K562 (cell line): Measurements from ENCODE around the gene MLH1. TPM values are rescaled to one million over a fixed set of nuclear protein-coding genes. Genes with fewer than 3 reads are reported as not detected.

ENCODE experiments used
- CBX1 ChIP-seq: sonication (generic); IDR thresholded peaks from 2 replicates; pipeline ENCODE4 v1.6.1; 2016; ENCODE audit warnings: antibody characterized with exemption, low read depth, mild to moderate bottlenecking
- CHD4 ChIP-seq: fragments of 200-600 bp; sonication (generic); IDR thresholded peaks from 3 replicates; pipeline ENCODE4 v1.6.1; 2012; ENCODE audit warnings: low read depth, mild to moderate bottlenecking, mixed read lengths, low read length, inconsistent platforms; ENCODE audit not compliant: insufficient read depth, insufficient replicate concordance, poor library complexity, severe bottlenecking
- EWSR1 ChIP-seq: fragments of 450-650 bp; IDR thresholded peaks from 2 replicates; pipeline ENCODE4 v1.6.1; 2018; ENCODE audit warnings: borderline replicate concordance, mild to moderate bottlenecking, low read depth, moderate library complexity; ENCODE audit not compliant: partially characterized antibody
- HSF4 ChIP-seq: fragments of 250-450 bp; sonication (Bioruptor Pico); IDR thresholded peaks from 2 replicates; pipeline ENCODE4 v2.1.2; 2022; ENCODE audit warnings: mild to moderate bottlenecking, moderate library complexity, borderline replicate concordance
- NFYB ChIP-seq: IDR thresholded peaks from 2 replicates; pipeline ENCODE4 v1.6.1; 2011; ENCODE audit warnings: mild to moderate bottlenecking, moderate library complexity; ENCODE audit not compliant: insufficient read length; ENCODE audit errors: extremely low read depth
- SAFB ChIP-seq: fragments of 200-400 bp; formaldehyde crosslinking; IDR thresholded peaks from 2 replicates; pipeline ENCODE4 v1.6.1; 2017; ENCODE audit warnings: low read depth, low read length, borderline replicate concordance
- SIN3A ChIP-seq, 2 experiments: fragments of 150-350 bp in 1 of 2; IDR thresholded peaks; 2 replicates each; pipeline ENCODE4 v1.6.1; 2011 to 2016; ENCODE audit warnings: borderline replicate concordance in 2 of 2, low read depth in 2 of 2, low read length in 2 of 2, mild to moderate bottlenecking in 2 of 2, moderate library complexity in 2 of 2; ENCODE audit not compliant: control insufficient read depth in 1 of 2
- TAF1 ChIP-seq: IDR thresholded peaks from 2 replicates; pipeline ENCODE4 v1.6.1; 2011; ENCODE audit warnings: mild to moderate bottlenecking, low read length, moderate library complexity; ENCODE audit not compliant: insufficient read depth, control insufficient read depth, severe bottlenecking; ENCODE audit errors: extremely low read depth
- YBX1 ChIP-seq: fragments of 450-650 bp; IDR thresholded peaks from 2 replicates; pipeline ENCODE4 v1.7.1; 2016; ENCODE audit warnings: mild to moderate bottlenecking
- ZNF584 ChIP-seq: fragments of 200-800 bp; sonication (Bioruptor generic); IDR thresholded peaks from 2 replicates; pipeline ENCODE4 v1.6.1; 2016; ENCODE audit warnings: low read depth, mild to moderate bottlenecking, missing genetic modification characterization, missing compliant biosample characterization
- polyA plus RNA-seq, 8 experiments: library from polyadenylated mRNA; depleted of rRNA in 4 of 8; stranded (reverse) in 5 of 8; unstranded in 3 of 8; fragments of >200 nt; fragmentation: Nextera tagmentation in 2 of 8; fragmentation: Illumina TruSeq in 1 of 8; extraction: Ambion mirVana in 2 of 8; extraction: Trizol in 1 of 8; gene quantifications; 2 replicates each; pipeline versions ENCODE4 v1.2.1 to v1.2.3, GENCODE V29; 2011 to 2014; ENCODE audit warnings: inconsistent platforms in 1 of 8, missing spikeins in 1 of 8
- total RNA-seq, 7 experiments: library from RNA; depleted of rRNA in 6 of 7; stranded (reverse); fragments of >200 nt in 6 of 7; fragmentation: Illumina TruSeq in 2 of 7; extraction: Trizol in 2 of 7; gene quantifications; 2 replicates each; pipeline versions ENCODE4 v1.2.1 to v1.2.3, GENCODE V29; 2011 to 2021; ENCODE audit warnings: low replicate concordance in 1 of 7
- TF ChIP-seq, protein P1 (sequence below), 2 experiments: fragments of 450-650 bp in 1 of 2; IDR thresholded peaks; 2 replicates each; pipeline ENCODE4 v1.6.1; 2011 to 2017; ENCODE audit warnings: low read depth in 2 of 2, antibody characterized with exemption in 1 of 2, borderline replicate concordance in 1 of 2, low read length in 1 of 2, mild to moderate bottlenecking in 1 of 2, mixed read lengths in 1 of 2; ENCODE audit not compliant: control insufficient read depth in 1 of 2
- TF ChIP-seq, protein P2 (sequence below): sonication (generic); formaldehyde crosslinking; IDR thresholded peaks from 2 replicates; pipeline ENCODE4 v1.8.0; 2022; ENCODE audit warnings: mild to moderate bottlenecking, missing genetic modification reagents
- TF ChIP-seq, protein P3 (sequence below): sonication (generic); formaldehyde crosslinking; IDR thresholded peaks from 2 replicates; pipeline ENCODE4 v1.8.1; 2023; ENCODE audit warnings: missing genetic modification reagents, mild to moderate bottlenecking, borderline replicate concordance
- TF ChIP-seq, protein P4 (sequence below): fragments of 250-450 bp; sonication (Bioruptor Pico); IDR thresholded peaks from 2 replicates; pipeline ENCODE4 v1.5.0; 2020; ENCODE audit warnings: mild to moderate bottlenecking

MLH1 gene
- total and polyA plus RNA-seq, 9 of the 15 experiments (the other 6 are each of a cell fraction or from before 2014, with no cell fraction given): 76.4 to 155 (median 117) TPM

DNA sequence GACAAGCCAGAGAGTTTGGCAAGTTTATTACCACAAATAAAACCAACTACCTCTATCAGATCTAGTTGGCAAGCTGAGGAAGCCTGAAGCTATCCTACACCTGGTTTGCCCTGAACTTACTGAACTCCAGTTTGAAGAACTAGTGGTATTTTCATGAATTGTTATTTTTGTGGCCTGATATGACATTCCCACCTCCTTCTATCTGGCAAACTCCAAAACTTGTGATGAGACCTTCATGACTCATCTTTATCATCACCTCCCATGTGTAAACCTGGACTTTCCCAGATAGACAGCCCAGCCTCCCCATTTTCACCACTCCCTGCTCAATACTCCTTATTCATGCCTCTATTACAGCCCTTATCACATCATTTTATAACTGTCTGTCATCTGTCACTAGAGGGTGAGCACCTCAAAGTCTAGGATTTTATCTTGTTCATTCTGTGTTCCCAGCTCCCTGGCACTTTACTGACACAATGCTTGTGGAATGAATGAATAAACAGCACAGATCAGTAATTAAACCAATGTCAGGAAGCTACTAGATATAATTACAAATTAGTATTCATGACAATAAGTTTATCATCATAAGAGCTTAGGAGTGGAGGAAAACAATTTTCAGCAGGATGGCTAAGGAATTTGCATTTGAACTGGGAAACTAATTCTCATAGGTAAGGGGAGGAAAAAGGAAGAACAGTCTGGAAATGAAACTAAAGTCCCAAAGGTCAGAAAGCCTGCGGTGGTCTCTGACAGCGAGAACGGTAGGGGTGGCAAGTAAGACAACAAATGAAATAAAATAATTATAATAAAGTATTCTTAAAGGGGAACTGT is 35.2 kb upstream of the MLH1 start (continued):
- TF ChIP-seq NFYB (no peak), CHD4 (no peak), EWSR1 (no peak), HSF4 (CRISPR knock-in tag) (no peak), CBX1 (no peak), ZNF584 (CRISPR knock-in tag) (no peak), TAF1 (peak; percentile 52), SAFB (no peak), YBX1 (no peak), SIN3A (IDR thresholded peaks at IDR 0.05; ENCODE audit: borderline replicate concordance in 2 of 2, control insufficient read depth in 1 of 2, low read depth in 2 of 2, low read length in 2 of 2) (no peak)
- TF ChIP-seq, protein P1, sequence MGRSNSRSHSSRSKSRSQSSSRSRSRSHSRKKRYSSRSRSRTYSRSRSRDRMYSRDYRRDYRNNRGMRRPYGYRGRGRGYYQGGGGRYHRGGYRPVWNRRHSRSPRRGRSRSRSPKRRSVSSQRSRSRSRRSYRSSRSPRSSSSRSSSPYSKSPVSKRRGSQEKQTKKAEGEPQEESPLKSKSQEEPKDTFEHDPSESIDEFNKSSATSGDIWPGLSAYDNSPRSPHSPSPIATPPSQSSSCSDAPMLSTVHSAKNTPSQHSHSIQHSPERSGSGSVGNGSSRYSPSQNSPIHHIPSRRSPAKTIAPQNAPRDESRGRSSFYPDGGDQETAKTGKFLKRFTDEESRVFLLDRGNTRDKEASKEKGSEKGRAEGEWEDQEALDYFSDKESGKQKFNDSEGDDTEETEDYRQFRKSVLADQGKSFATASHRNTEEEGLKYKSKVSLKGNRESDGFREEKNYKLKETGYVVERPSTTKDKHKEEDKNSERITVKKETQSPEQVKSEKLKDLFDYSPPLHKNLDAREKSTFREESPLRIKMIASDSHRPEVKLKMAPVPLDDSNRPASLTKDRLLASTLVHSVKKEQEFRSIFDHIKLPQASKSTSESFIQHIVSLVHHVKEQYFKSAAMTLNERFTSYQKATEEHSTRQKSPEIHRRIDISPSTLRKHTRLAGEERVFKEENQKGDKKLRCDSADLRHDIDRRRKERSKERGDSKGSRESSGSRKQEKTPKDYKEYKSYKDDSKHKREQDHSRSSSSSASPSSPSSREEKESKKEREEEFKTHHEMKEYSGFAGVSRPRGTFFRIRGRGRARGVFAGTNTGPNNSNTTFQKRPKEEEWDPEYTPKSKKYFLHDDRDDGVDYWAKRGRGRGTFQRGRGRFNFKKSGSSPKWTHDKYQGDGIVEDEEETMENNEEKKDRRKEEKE (IDR thresholded peaks at IDR 0.05; ENCODE audit: borderline replicate concordance in 1 of 2, control insufficient read depth in 1 of 2, low read depth in 2 of 2, low read length in 1 of 2): peak in 1 of 2 experiments; percentile 55; a peak in 1 of 4 replicates
- TF ChIP-seq, protein P2, sequence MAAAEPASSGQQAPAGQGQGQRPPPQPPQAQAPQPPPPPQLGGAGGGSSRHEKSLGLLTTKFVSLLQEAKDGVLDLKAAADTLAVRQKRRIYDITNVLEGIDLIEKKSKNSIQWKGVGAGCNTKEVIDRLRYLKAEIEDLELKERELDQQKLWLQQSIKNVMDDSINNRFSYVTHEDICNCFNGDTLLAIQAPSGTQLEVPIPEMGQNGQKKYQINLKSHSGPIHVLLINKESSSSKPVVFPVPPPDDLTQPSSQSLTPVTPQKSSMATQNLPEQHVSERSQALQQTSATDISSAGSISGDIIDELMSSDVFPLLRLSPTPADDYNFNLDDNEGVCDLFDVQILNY (CRISPR knock-in tag): no peak; the same call in 1 of the 2 replicates
- TF ChIP-seq, protein P3, sequence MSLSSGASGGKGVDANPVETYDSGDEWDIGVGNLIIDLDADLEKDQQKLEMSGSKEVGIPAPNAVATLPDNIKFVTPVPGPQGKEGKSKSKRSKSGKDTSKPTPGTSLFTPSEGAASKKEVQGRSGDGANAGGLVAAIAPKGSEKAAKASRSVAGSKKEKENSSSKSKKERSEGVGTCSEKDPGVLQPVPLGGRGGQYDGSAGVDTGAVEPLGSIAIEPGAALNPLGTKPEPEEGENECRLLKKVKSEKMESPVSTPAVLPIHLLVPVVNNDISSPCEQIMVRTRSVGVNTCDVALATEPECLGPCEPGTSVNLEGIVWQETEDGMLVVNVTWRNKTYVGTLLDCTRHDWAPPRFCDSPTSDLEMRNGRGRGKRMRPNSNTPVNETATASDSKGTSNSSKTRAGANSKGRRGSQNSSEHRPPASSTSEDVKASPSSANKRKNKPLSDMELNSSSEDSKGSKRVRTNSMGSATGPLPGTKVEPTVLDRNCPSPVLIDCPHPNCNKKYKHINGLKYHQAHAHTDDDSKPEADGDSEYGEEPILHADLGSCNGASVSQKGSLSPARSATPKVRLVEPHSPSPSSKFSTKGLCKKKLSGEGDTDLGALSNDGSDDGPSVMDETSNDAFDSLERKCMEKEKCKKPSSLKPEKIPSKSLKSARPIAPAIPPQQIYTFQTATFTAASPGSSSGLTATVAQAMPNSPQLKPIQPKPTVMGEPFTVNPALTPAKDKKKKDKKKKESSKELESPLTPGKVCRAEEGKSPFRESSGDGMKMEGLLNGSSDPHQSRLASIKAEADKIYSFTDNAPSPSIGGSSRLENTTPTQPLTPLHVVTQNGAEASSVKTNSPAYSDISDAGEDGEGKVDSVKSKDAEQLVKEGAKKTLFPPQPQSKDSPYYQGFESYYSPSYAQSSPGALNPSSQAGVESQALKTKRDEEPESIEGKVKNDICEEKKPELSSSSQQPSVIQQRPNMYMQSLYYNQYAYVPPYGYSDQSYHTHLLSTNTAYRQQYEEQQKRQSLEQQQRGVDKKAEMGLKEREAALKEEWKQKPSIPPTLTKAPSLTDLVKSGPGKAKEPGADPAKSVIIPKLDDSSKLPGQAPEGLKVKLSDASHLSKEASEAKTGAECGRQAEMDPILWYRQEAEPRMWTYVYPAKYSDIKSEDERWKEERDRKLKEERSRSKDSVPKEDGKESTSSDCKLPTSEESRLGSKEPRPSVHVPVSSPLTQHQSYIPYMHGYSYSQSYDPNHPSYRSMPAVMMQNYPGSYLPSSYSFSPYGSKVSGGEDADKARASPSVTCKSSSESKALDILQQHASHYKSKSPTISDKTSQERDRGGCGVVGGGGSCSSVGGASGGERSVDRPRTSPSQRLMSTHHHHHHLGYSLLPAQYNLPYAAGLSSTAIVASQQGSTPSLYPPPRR (CRISPR knock-in tag): peak; percentile 56; the same call in 1 of the 2 replicates
- TF ChIP-seq, protein P4, sequence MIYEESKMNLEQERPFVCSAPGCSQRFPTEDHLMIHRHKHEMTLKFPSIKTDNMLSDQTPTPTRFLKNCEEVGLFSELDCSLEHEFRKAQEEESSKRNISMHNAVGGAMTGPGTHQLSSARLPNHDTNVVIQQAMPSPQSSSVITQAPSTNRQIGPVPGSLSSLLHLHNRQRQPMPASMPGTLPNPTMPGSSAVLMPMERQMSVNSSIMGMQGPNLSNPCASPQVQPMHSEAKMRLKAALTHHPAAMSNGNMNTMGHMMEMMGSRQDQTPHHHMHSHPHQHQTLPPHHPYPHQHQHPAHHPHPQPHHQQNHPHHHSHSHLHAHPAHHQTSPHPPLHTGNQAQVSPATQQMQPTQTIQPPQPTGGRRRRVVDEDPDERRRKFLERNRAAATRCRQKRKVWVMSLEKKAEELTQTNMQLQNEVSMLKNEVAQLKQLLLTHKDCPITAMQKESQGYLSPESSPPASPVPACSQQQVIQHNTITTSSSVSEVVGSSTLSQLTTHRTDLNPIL (CRISPR knock-in tag): no peak
